HUES48 (cell line): ENCODE results near the gene JPT2.
"Not testable (repeated sequence)": the region's sequence is repeated elsewhere in the genome, so short reads cannot be mapped to it uniquely, and the experiment has no call there.

Experiments used
- H3K27ac ChIP-seq: one replicate; pipeline ENCODE4 v1.7.0; 2013; ENCODE audit warnings: low read depth, low read length, inconsistent platforms
- H3K27me3 ChIP-seq: 2 replicates; pipeline ENCODE4 v1.6.1; 2013; ENCODE audit warnings: mild to moderate bottlenecking, low read length; ENCODE audit not compliant: control insufficient read depth, insufficient read depth
- H3K36me3 ChIP-seq: 2 replicates; pipeline ENCODE4 v1.6.1; 2013; ENCODE audit warnings: low read length; ENCODE audit not compliant: control insufficient read depth, insufficient read depth
- H3K4me1 ChIP-seq: 2 replicates; pipeline ENCODE4 v1.6.1; 2013; ENCODE audit warnings: mild to moderate bottlenecking, low read length; ENCODE audit not compliant: control insufficient read depth, insufficient read depth
- H3K4me3 ChIP-seq: 2 replicates; pipeline ENCODE4 v1.5.1; 2013; ENCODE audit warnings: mild to moderate bottlenecking, low read depth, low read length
- H3K9ac ChIP-seq: 2 replicates; pipeline ENCODE4 v1.6.1; 2013; ENCODE audit warnings: mild to moderate bottlenecking, low read depth, low read length, moderate library complexity
- H3K9me3 ChIP-seq: 2 replicates; pipeline ENCODE4 v1.6.1; 2013; ENCODE audit warnings: low read length; ENCODE audit not compliant: control insufficient read depth, insufficient read depth

The JPT2 gene

DNA sequence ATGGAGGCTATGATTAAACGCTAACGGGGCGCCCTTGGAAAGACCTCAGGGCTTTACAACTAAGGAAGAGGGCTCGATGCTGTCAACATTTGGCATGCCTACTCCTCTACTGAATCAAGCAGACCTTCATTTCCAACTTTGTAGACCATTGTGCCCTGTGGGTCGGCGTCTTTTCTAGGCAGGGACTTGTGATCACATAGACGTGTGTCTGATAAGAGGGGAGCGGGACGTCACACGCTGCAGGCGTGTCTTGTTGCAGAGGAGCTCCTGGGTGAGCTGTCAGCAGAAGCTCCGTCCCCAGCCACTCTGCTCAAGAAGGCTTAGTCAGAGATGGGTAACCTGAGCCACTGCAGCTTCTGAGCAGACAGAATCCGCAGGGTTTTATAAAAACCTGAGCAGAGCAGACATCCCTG, 30.7 kb downstream of the JPT2 start:
- no peak overlapping the region for H3K4me3 ChIP-seq

GRCh38 chr16:1709356-1709755, 31.3 kb downstream of the JPT2 start:
- Histone ChIP-seq H3K27ac (no peak overlapping the region), H3K4me1 (peaks cover 31% of the 10 kb centered on the region)

More for the DNA sequence above, 30.7 kb downstream of the JPT2 start:
- Histone ChIP-seq H3K27me3 (no peaks in the 10 kb centered on the region), H3K9ac (no peak overlapping the region), H3K36me3 (no peaks in the 10 kb centered on the region), H3K4me1 (peaks cover 25% of the 10 kb centered on the region), H3K27ac (no peak overlapping the region), H3K9me3 (no peaks in the 10 kb centered on the region)

DNA sequence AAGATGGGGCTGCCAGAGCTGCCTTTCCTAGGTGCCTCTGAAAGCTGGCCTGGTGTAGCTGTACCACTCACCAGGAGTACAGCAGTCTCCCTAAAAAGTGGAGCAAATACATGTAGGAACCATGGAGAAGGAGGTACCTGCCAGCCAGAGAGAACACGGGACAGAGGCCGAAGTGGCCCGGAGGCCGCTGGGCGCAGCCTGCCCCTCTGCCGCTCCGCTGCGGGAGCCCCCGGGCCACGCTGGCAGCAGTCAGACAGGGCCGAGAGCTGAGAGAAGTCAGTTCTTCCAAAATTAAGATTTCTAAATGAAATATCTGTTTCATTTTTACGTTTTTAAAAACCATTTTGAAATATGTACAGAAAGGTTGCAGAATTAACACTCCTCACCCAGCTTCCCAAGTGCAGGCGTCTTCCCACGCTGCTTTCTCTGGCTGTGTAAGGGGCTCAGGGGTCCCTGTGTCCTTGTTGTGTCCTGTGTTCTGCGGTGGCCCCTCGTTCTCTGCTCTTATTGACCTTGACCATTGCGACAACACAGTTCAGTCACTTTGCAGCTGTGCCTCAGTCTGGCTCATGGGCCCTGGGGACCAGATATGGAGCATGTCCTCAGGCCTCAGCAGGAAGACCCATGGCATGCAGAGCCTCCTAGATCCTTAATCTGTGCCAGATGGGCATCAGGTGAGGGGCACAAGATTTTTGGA, 32.9 kb downstream of the JPT2 start:
- Histone ChIP-seq H3K4me3 (no peak overlapping the region), H3K9ac (no peak overlapping the region; the same call in 1 of the 2 replicates), H3K9me3 (no peaks in the 10 kb centered on the region), H3K36me3 (no peaks in the 10 kb centered on the region), H3K27ac (no peak overlapping the region), H3K27me3 (no peaks in the 10 kb centered on the region), H3K4me1 (peaks cover 34% of the 10 kb centered on the region)

More at GRCh38 chr16:1709356-1709755, 31.3 kb downstream of the JPT2 start:
- H3K36me3 ChIP-seq: no peaks in the 10 kb centered on the region
- no peak overlapping the region for H3K9ac ChIP-seq
- H3K27me3 ChIP-seq: no peaks in the 10 kb centered on the region
- no peaks in the 10 kb centered on the region for H3K9me3 ChIP-seq
- H3K4me3 ChIP-seq: no peak overlapping the region

GRCh38 chr16:1712791-1713261, 34.7 kb downstream of the JPT2 start:
- Histone ChIP-seq H3K36me3 (no peaks in the 10 kb centered on the region), H3K4me3 (no peak overlapping the region), H3K9ac (no peak overlapping the region), H3K9me3 (no peaks in the 10 kb centered on the region), H3K27ac (no peak overlapping the region), H3K4me1 (peaks cover 24% of the 10 kb centered on the region), H3K27me3 (no peaks in the 10 kb centered on the region)

DNA sequence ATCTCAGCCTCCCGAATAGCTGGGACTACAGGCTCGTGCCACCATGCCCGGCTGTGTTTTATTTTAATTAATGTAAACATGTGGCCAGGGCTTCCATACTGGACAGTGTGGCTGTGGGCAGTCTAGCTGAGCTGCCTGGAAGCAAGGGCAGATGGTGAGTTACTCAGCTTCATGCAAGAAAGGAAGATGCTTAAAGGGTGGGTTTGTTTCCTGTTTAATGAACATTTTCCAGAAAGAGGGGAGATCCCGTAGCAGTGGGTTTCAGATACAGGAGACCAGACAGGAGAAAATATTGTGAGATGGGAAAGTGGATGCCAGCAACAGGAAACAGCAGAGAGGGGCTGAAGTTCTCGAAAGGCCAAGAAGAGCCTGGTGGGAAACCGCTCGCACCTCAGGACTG, 35.3 kb downstream of the JPT2 start:
- no peak overlapping the region for H3K27ac ChIP-seq
- peaks cover 24% of the 10 kb centered on the region for H3K4me1 ChIP-seq
- H3K4me3 ChIP-seq: no peak overlapping the region
- H3K27me3 ChIP-seq: no peaks in the 10 kb centered on the region
- H3K9me3 ChIP-seq: no peaks in the 10 kb centered on the region
- H3K36me3 ChIP-seq: no peaks in the 10 kb centered on the region
- no peak overlapping the region for H3K9ac ChIP-seq

GRCh38 chr16:1713933-1714332, 35.9 kb downstream of the JPT2 start:
- Histone ChIP-seq H3K9me3 (no peaks in the 10 kb centered on the region), H3K36me3 (no peaks in the 10 kb centered on the region), H3K4me1 (peaks cover 24% of the 10 kb centered on the region), H3K27ac (no peak overlapping the region), H3K27me3 (no peaks in the 10 kb centered on the region), H3K9ac (no peak overlapping the region), H3K4me3 (no peak overlapping the region; the same call in 1 of the 2 replicates)

- Histone ChIP-seq H3K36me3 (no peaks in the 10 kb centered on the region), H3K27ac (no peak overlapping the region), H3K9me3 (no peaks in the 10 kb centered on the region), H3K9ac (no peak overlapping the region), H3K27me3 (no peaks in the 10 kb centered on the region), H3K4me1 (peaks cover 24% of the 10 kb centered on the region), H3K4me3 (no peak overlapping the region)
These were observed 37.1 kb downstream of the JPT2 start for GRCh38 chr16:1715220-1715619.

DNA sequence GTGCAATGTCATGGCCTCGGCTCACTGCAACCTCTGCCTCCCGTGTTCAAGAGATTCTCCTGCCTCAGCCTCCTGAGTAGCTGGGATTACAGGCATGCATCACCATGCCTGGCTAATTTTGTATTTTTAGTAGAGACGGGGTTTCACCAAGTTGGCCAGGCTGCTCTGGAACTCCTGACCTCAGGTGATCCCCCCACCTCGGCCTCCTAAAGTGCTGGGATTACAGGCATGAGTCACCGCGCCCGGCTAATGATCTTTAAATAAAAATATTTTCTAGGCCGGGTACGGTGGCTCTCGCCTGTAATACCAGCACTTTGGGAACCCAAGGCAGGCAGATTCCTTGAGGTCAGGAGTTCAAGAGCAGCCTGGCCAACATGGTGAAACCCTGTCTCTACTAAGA, 40.2 kb downstream of the JPT2 start:
- H3K36me3 ChIP-seq, H3K9me3 ChIP-seq, H3K9ac ChIP-seq, H3K4me3 ChIP-seq, H3K27ac ChIP-seq, H3K27me3 ChIP-seq: not testable (repeated sequence)
- peaks cover 14% of the 10 kb centered on the region for H3K4me1 ChIP-seq

- H3K27me3 ChIP-seq, H3K9ac ChIP-seq, H3K9me3 ChIP-seq, H3K27ac ChIP-seq, H3K4me3 ChIP-seq, H3K4me1 ChIP-seq, H3K36me3 ChIP-seq: not testable (repeated sequence)
These were observed 41.6 kb downstream of the JPT2 start for GRCh38 chr16:1719559-1720229.

- H3K27me3 ChIP-seq: no peaks in the 10 kb centered on the region
- H3K4me1 ChIP-seq: no peaks in the 10 kb centered on the region
- no peak overlapping the region for H3K9ac ChIP-seq
- no peak overlapping the region for H3K27ac ChIP-seq
- no peak overlapping the region for H3K4me3 ChIP-seq
- no peaks in the 10 kb centered on the region for H3K9me3 ChIP-seq
- peaks cover 7% of the 10 kb centered on the region; the same call in 1 of the 2 replicates for H3K36me3 ChIP-seq
These were observed 43.3 kb downstream of the JPT2 start for GRCh38 chr16:1721372-1721771.

DNA sequence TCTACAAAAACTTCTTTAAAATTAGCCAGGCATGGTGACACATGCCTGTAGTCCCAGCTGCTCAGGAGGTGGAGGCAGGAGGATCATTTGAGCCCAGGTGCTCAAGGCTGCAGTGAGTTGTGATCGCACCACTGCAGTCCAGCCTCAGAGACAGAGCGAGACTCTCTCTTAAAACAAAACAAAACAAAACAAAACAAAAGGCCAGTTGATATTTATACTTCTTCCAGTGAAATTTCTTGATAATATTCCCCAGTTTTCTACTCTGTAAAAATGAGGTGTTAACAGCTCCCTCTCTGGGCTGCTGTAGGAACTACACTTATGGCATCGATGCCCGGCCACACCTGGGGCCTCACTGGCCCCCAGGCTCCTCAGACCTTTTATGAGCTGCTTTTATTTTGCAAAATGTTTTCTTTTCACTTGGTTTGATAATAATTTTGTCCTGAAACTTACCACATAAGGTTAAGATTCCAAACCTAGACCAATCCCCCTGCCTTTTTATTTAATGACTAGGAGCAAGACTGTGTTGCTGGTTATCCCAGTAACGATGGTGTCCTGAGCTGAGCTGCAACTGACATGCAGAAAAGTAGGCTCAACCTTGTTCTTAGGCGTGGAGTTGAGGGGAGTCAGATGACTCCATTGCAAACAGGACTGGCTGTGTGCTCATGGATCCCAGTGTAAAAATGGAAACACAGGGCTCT, 45.5 kb downstream of the JPT2 start:
- no peaks in the 10 kb centered on the region for H3K27me3 ChIP-seq
- no peaks in the 10 kb centered on the region for H3K9me3 ChIP-seq

More for the DNA sequence above, 45.5 kb downstream of the JPT2 start:
- Histone ChIP-seq H3K27ac (no peak overlapping the region), H3K4me3 (no peak overlapping the region), H3K4me1 (no peaks in the 10 kb centered on the region), H3K36me3 (peaks cover 12% of the 10 kb centered on the region; the same call in 1 of the 2 replicates), H3K9ac (no peak overlapping the region)
